Measurements from ENCODE around the gene SAMD14.

SAMD14 gene

DNA sequence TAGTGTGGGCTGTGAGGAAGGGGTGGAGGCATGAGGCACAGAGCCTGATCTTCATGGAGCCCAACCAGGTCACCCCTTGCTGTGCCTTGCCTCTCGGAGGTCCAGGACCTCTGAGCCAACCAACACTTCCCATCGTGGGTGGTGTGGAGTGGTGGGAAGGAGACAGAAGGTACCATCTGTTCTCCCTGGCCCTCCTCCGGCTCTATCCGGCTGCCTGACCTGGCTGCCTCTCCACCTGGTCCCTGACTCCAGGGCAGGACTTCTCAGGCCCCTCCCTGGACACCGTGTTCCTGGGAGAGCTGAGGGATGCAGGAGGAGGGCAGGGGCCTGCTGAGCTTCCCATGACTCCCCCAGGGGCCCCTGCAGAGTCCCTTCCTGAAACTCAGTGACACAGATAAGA lies 31.0 kb downstream of the SAMD14 start:
- no peak for DNase-seq

- no peak for DNase-seq
Observed at GRCh38 chr17:50098583-50098982, 31.4 kb downstream of the SAMD14 start.

GRCh38 chr17:50097926-50098325 lies 32.0 kb downstream of the SAMD14 start:
- no peak for DNase-seq

DNA sequence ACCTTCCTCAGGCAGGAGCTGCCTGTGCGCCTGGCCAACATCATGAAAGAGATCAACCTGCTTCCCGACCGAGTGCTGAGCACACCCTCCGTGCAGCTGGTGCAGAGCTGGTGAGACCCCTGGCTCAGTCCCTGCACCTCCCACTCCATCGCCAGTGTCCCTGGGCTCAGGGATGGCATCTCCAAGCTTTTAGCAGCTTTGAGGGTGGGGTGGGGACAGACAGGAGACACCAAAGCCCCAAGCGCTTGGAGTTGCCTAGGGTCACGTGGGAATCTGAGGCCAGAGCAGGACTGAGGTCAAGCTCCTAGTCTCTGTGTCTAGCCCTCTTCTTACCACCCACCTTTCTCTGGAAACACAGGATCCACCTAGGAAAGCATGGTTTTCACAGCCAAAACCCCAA lies 32.5 kb downstream of the SAMD14 start:
- no peak for DNase-seq

GRCh38 chr17:50096758-50097157 lies 33.2 kb downstream of the SAMD14 start:
- DNase-seq, result no peak

DNA sequence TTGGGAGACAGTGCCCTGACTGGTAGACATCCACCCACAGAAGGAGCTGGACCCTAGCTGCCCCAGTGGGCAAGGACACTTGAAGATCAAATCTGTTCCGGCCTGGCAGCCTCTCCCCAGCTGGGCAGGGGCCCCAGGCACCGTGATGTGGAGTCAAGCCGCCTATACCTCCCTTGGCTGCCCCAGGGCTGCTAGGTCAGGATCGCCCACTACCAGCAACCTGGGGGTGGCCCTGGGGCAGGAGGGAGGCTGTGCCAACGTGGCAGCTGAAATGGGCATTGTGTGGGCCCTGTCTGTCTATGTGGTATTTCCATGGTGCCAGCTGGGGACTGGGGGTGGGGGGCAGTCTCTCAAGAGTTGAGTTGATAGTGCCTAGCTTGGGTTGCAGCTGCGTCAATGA lies 33.9 kb downstream of the SAMD14 start:
- peak in 3 of 58 donors; percentile 21 to 34 (median 29) for DNase-seq

- peak in 10 of 58 donors; percentile 37 to 57 (median 50) for DNase-seq
Observed at GRCh38 chr17:50095626-50096037, 34.3 kb downstream of the SAMD14 start.

DNA sequence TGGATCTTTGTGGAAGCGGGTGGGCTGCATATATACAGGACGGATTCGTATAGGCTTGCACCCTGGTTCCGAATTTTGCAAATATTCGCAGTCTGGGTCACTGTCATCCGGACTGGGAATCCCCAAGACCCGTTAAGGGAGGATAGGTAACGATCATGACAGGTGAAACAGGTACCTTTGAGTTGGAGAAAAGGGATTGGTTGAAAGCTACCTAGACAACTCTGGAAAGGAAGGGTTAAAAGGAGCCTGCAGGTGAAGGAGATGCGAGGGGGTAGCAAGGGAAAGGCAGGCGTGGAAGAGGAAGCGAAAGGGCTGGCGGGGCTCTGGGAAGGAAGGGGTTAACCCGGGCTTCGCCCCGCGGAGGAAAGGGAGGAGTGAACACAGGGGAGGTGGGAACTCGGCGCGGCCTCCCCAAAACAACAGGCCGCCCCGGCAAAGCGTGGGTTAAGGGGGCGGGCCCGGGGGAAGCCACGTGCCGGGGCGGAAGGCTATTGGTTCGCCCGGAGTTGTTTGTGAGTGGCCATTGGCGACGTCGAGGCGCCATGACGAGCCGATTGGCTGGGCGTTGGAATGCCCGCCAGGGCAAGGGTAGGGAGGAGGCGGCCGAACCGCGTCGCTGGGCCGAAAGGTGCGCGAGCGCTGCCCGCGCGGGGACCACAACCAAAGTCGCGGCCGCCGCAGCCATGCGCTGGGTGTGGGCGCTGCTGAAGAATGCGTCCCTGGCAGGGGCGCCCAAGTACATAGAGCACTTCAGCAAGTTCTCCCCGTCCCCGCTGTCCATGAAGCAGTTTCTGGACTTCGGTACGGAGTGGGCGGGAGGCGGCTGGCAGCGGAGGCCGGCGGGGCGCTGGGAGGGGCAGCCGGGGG lies 35.0 kb downstream of the SAMD14 start, which contains the start of gene PDK2:
Gene PDK2 (plus strand): TSS at position 599 of the 867 bp plus-strand sequence. CDS start 85 bp downstream, at position 684.
- DNase-seq, result peak; percentile 67 to 99 (median 95)

DNA sequence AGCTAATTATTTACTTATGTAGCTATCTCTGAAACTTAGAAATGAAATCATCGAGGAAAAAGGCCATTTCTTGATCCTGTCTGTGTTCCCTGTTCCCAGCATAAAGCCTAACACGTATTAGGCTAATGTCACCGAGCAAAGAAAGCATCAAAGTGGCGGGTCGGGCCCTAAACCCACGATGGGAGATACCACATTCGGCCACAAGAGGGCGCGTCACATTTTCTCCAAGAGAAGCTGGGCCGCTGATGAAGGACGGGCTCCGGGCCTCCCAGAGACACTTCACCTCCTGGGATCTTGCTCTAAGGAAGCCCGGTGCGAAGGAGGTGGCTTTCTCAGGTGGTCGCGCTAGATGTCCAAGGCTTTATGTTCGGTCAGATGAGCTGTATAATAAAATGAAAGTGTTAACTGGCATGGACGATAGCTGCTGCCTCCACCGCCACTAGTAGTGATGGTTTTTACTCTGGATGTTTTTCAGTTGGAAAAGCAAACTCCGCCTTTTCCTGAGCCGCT lies 35.7 kb downstream of the SAMD14 start:
- DNase-seq, result peak in 57 of 58 donors; percentile 52 to 96 (median 84)

GRCh38 chr17:50093807-50094206 lies 36.2 kb downstream of the SAMD14 start:
- no peak for DNase-seq

GRCh38 chr17:50093246-50093645 lies 36.7 kb downstream of the SAMD14 start:
- no peak for DNase-seq

GRCh38 chr17:50091918-50092285 lies 38.1 kb downstream of the SAMD14 start:
- DNase-seq, result no peak

DNA sequence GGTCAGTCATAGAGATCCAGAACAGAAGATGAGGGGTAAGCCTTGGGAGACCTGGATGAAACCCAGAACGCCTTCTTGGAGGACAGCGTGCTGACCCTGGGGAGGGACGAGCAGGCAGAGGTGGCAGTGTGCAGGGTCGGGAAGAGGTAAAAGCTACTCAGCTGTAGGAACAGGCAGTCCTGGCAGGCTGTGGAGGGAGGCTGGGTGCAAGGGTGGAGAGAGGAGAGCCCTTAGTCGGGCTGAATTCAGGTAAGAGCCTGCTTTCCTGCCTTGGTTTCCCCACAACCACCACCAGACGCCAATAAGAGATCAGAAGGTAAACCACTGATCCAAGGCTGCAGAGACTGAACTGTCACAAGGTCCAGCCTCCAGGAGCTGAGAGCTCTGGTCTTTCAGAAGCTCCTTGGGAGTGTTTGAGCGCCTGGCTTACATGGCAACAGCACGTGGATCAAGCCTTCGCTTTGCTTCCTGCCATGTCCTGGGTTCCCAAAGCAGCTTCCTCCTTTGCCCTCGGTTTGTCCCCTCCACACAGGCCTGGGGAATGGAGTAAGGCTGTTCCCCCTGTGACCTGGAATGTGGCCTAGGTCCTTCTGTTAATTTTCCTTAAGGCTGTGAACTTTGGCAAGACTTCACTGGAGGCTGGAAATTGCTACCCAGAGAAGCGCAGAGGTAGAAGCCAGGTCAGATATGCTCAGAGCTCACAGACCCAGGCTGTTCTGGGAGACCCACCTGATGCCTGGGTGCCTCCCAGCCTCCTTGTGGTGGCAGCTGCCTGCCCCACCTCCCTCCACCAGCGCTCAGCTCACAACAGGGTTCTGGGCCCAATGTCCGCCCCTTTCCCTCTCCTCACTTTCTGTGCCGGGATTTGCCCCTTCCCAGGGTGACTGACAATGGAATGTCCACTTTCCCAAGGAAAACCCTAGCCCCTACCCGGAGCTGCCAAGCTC lies 38.7 kb downstream of the SAMD14 start:
- no peak for DNase-seq

- no peak for DNase-seq
Observed at GRCh38 chr17:50090071-50090470, 39.9 kb downstream of the SAMD14 start.

- DNase-seq, result no peak
Observed at GRCh38 chr17:50088952-50089825, 40.8 kb downstream of the SAMD14 start.

GRCh38 chr17:50087912-50088405 lies 42.0 kb downstream of the SAMD14 start:
- no peak for DNase-seq

DNA sequence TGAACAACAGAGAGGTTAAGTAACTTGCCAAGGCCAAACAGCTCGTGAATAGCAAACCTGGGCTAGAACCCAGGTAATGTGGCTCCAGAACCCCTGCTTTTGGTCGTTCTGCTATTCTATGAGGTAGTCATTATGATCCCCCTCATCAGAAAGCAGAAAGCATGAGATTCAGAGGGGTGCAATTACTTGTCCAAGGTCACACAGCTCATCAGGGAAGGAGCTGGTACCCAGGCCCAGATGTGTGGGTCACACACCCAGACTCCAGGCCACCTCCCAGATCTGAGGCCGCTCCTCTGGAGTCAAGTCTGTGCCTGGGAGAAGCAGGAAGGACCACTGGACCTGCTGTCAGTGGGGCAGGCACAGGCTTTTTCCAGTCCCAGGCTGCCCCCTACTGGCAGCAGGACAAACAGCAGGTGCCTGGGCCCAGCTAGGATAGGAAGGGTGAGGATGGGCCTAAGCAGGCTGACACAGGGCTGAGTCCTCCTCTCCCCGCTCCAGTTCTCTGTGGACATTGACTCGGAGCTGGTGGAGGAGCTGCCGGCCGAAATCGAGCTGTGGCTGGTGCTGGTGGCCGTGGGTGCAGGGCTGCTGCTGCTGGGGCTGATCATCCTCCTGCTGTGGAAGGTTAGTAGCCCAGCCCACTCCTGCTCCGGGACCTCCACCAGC lies 42.6 kb downstream of the SAMD14 start:
- DNase-seq, result peak in 33 of 58 donors; percentile 11 to 61 (median 23)

- no peak for DNase-seq
Observed at GRCh38 chr17:50081757-50082156, 48.2 kb downstream of the SAMD14 start.

- DNase-seq, result no peak
Observed at GRCh38 chr17:50080827-50081226, 49.1 kb downstream of the SAMD14 start.

- DNase-seq, result no peak
Observed at GRCh38 chr17:50080096-50080480, 49.9 kb downstream of the SAMD14 start.
